Testis (tissue), 3 donors: ENCODE results near the gene SLC25A30. TPM values are rescaled to one million over a fixed set of nuclear protein-coding genes. Genes with fewer than 3 reads are reported as not detected.
"Not testable (repeated sequence)": the region's sequence is repeated elsewhere in the genome, so short reads cannot be mapped to it uniquely, and the experiment has no call there.

Experiments
- DNase-seq: peaks from one replicate; pipeline ENCODE4 v3.0.0-alpha.2; 2019
- H3K27ac ChIP-seq, 2 donors: fragments of 200-600 bp; sonication (generic); one replicate each; pipeline ENCODE4 v1.5.1; 2019
- H3K27me3 ChIP-seq: fragments of 200-600 bp; sonication (generic); one replicate; pipeline ENCODE4 v1.5.1; 2019
- H3K36me3 ChIP-seq: fragments of 200-600 bp; sonication (generic); one replicate; pipeline ENCODE4 v1.5.1; 2017; ENCODE audit warnings: low read depth; ENCODE audit errors: missing control alignments
- H3K4me1 ChIP-seq: fragments of 200-600 bp; sonication (generic); one replicate; pipeline ENCODE4 v1.5.1; 2019
- H3K4me3 ChIP-seq, 2 donors: fragments of 200-600 bp; sonication (generic); one replicate each; pipeline ENCODE4 v1.5.1; 2017 to 2019
- H3K9me3 ChIP-seq: fragments of 200-600 bp; sonication (generic); one replicate; pipeline ENCODE4 v1.5.1; 2017
- CTCF ChIP-seq, 3 experiments: fragments of 450-650 bp in 2 of 3; fragments of 200-600 bp in 1 of 3; sonication (generic) in 1 of 3; IDR thresholded peaks; one replicate each; pipeline ENCODE4 v1.5.1; 2016 to 2019; ENCODE audit warnings: antibody characterized with exemption in 3 of 3, mild to moderate bottlenecking in 2 of 3, moderate library complexity in 1 of 3
- POLR2A ChIP-seq: fragments of 450-650 bp; IDR thresholded peaks from one replicate; pipeline ENCODE4 v1.6.1; 2017; ENCODE audit warnings: antibody characterized with exemption, mild to moderate bottlenecking, moderate library complexity
- WGBS, 2 donors: methylation state at CpG; one replicate each; pipeline ENCODE4 v1.1.5; 2018; 5-methylcytosine and 5-hydroxymethylcytosine counted together
- intact Hi-C: fragments of 100-400 bp; cut with DNase I; formaldehyde crosslinking; loops from one replicate; pipeline ENCODE4 v1.15.1; 2023; ENCODE audit warnings: low total_unique reads
- polyA plus RNA-seq: library from polyadenylated mRNA; stranded (reverse); fragments of 350-450 nt; fragmentation: Illumina TruSeq; extraction: RNeasy Lipid Tissue Mini Kit (QIAGEN cat#74804); gene quantifications from one replicate; pipeline ENCODE4 v1.2.3, GENCODE V29; 2014; ENCODE audit warnings: low read depth, low replicate concordance; ENCODE audit not compliant: insufficient read depth
- total RNA-seq, 2 donors: library from RNA; depleted of rRNA; stranded (reverse); fragments of >200 nt; gene quantifications; one replicate each; pipeline ENCODE4 v1.2.3, GENCODE V29; 2016

SLC25A30 gene
- total and polyA plus RNA-seq, 3 donors from 2014 or later: 14.5 to 16.4 (median 15.7) TPM

DNA sequence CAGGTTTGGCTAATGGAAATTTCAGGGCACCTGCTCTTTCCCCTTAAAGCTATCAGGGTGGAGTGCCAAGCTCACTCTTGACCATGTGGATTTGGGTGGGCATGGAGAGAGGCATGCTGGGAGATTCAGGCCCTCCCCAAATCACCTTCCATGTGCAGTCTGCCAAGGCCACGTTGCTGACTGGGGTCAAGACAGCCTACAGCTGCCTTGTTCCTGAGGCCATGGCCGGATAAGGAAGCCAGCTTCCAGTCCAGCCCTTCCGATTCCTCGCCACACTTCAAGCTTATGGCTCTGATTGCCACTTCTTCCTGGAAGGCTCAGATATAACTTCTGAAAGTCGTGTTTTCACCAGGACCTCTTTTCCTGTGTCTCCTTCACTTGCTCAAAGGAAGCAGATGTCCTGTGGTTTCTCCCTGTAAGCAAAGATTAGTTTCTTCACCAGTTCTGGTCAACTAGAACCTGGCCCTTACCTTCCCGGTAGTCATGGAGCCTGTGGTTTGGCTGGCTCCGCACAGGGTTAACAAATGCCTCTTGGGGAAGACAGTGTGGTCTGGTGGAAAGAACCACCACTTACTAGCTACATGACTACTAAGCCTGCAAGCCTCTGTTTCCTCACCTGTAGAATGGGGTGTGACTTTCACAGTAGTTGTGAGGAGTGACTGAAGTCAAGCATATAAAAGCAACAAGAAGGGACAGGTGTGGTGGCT, 61.1 kb downstream of the SLC25A30 start:
- no peak for TF ChIP-seq CTCF (IDR thresholded peaks at IDR 0.05)
- TF ChIP-seq POLR2A: no peak
- no peaks in the 10 kb centered on the region for H3K9me3 ChIP-seq
- H3K4me1 ChIP-seq: no peaks in the 10 kb centered on the region
- 76 to 81% methylated on average over 7 of the region's 7 CpGs for WGBS, 2 donors
- no peaks in the 10 kb centered on the region for H3K36me3 ChIP-seq
- intact Hi-C loops: no loop called here
- DNase-seq: no peak
- no peak overlapping the region for H3K4me3 ChIP-seq
- H3K27ac ChIP-seq: no peak overlapping the region
- H3K27me3 ChIP-seq: no peaks in the 10 kb centered on the region

DNA sequence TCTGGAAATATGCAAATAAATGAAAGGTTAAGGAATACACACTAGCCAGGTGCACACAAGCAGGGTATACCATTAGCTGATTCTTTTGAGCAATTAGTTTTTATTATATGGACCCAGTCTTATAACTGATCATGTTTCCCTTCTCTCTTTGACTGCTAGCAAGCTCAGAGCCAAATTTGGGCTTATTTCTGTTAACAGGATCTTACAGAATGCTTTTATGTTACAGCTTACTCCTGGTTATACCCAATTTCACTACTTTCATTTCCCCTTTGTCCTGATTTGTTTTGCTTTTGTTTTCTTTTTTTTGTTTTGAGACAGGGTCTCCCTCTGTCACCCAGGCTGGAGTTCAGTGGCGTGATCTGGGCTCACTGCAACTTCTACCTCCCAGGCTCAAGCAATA, 64.3 kb downstream of the SLC25A30 start:
- H3K27ac ChIP-seq: no peak overlapping the region
- DNase-seq: no peak
- no peaks in the 10 kb centered on the region for H3K4me1 ChIP-seq
- H3K27me3 ChIP-seq: no peaks in the 10 kb centered on the region
- H3K9me3 ChIP-seq: no peaks in the 10 kb centered on the region
- H3K36me3 ChIP-seq: no peaks in the 10 kb centered on the region
- 96 to 100% methylated on average over 1 of the region's 1 CpG for WGBS, 2 donors
- intact Hi-C loops: no loop called here
- no peak overlapping the region for H3K4me3 ChIP-seq
- no peak for TF ChIP-seq POLR2A
- no peak for TF ChIP-seq CTCF (IDR thresholded peaks at IDR 0.05)

GRCh38 chr13:45352031-45352430, 66.1 kb downstream of the SLC25A30 start:
- Histone ChIP-seq H3K9me3 (no peaks in the 10 kb centered on the region), H3K4me1 (no peaks in the 10 kb centered on the region), H3K27me3 (no peaks in the 10 kb centered on the region), H3K4me3 (no peak overlapping the region), H3K27ac (no peak overlapping the region), H3K36me3 (no peaks in the 10 kb centered on the region)
- TF ChIP-seq POLR2A: no peak
- TF ChIP-seq CTCF (IDR thresholded peaks at IDR 0.05): no peak
- intact Hi-C loops: no loop called here
- 87 to 92% methylated on average over 10 of the region's 10 CpGs for WGBS, 2 donors
- no peak for DNase-seq

DNA sequence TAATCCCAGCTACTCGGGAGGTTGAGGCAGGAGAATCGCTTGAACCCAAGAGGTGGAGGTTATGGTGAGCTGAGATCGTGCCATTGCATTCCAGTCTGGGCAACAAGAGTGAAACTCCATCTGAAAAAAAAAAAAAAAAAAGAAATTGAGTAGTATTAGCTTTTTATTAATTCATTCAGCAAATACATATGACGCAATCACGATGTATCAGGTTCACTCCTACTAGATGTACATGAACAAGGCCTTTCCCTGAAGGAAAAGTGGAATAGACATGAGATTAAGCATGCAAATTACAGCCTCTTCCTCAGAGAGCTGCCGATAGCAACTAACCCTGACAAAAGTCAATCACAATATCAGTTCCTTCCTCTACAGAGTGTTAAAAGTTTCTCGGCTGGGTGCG, 68.0 kb downstream of the SLC25A30 start:
- Histone ChIP-seq H3K27me3 (no peaks in the 10 kb centered on the region), H3K4me1 (no peaks in the 10 kb centered on the region), H3K4me3 (no peak overlapping the region), H3K36me3 (no peaks in the 10 kb centered on the region), H3K9me3 (no peaks in the 10 kb centered on the region), H3K27ac (no peak overlapping the region)
- WGBS, 2 donors: 96 to 97% methylated on average over 7 to 8 of the region's 8 CpGs
- intact Hi-C loops: no loop called here
- no peak for TF ChIP-seq POLR2A
- no peak for TF ChIP-seq CTCF (IDR thresholded peaks at IDR 0.05)
- no peak for DNase-seq

DNA sequence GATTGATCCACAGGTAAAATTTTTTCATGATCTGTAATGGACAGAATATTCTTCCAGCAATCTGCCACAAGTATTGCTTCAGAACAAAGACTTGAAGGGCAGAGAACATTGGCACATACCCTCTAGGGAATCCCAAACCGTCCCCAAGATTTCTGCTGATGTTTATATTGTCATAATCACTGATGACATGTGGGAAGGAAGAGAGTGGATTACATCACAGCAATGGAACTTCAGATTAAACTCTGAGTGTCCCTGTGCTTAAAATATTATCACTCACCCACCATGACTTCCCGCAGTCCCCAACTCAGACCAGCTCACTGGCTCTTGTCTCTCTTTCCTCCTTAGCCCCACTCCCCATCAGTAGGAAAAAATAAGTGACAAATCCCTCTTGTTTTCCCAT, 68.7 kb downstream of the SLC25A30 start:
- intact Hi-C loops: no loop called here
- Histone ChIP-seq H3K9me3 (no peaks in the 10 kb centered on the region), H3K4me3 (no peak overlapping the region), H3K27me3 (no peaks in the 10 kb centered on the region), H3K27ac (no peak overlapping the region), H3K36me3 (no peaks in the 10 kb centered on the region), H3K4me1 (no peaks in the 10 kb centered on the region)
- no peak for TF ChIP-seq POLR2A
- no peak for TF ChIP-seq CTCF (IDR thresholded peaks at IDR 0.05)
- 51 to 56% methylated on average over 2 of the region's 2 CpGs for WGBS, 2 donors
- no peak for DNase-seq

- intact Hi-C loops, H3K4me3 ChIP-seq, H3K27ac ChIP-seq, DNase-seq, H3K36me3 ChIP-seq, H3K9me3 ChIP-seq, H3K27me3 ChIP-seq: not testable (repeated sequence)
- WGBS, 2 donors: 95 to 96% methylated on average over 8 of the region's 8 CpGs
- H3K4me1 ChIP-seq: peaks cover 16% of the 10 kb centered on the region
Observed at GRCh38 chr13:45344064-45344463, 74.1 kb downstream of the SLC25A30 start.
